K562 (cell line): ENCODE data around the gene AFAP1. TPM values are rescaled to one million over a fixed set of nuclear protein-coding genes. Genes with fewer than 3 reads are reported as not detected.
A peak's percentile ranks its signal among the peaks of the same experiment; 100 is the strongest.

Experiments
- ATAC-seq: fragments of 200-7000 bp; cut with Tn5 transposase; 3 replicates; pipeline ENCODE4 v1.9.1; 2020; ENCODE audit warnings: moderate library complexity
- BruUV-seq: library from RNA; stranded (reverse); fragments of 400-500 nt; replicated peaks from 2 replicates; lab custom pipeline; 2021; lab: Mats Ljungman, UMichigan
- CTCF ChIA-PET: fragments of 300-600 bp; formaldehyde crosslinking; extraction: SDS; loops from one replicate; lab custom pipeline; 2021; ENCODE audit warnings: low intra/inter-chr PET ratio; lab: Yijun Ruan, JAX
- POLR2A ChIA-PET: fragments of 300-600, 350-650 bp; sonication (Branson Sonifier 250); formaldehyde crosslinking; extraction: SDS; loops from one replicate; lab custom pipeline; 2021; ENCODE audit warnings: antibody characterized with exemption, inconsistent platforms; lab: Yijun Ruan, JAX
- DNase-seq, 4 experiments: peaks; one replicate each; pipeline versions ENCODE4 v3.0.0 to v3.0.0-alpha.2; 2011 to 2018; ENCODE audit warnings: low spot score in 3 of 4, mixed read lengths in 3 of 4; ENCODE audit errors: extremely low read depth in 1 of 4
- FAIRE-seq: peaks from 2 replicates; lab custom pipeline; 2011; peaks lifted over from hg19 to GRCh38; lab: Jason Lieb, UNC
- H2AFZ ChIP-seq: 2 replicates; pipeline ENCODE4 v1.6.0; 2011; ENCODE audit warnings: low read depth, low read length, control low read depth, inconsistent platforms
- H3K27ac ChIP-seq: fragments of 200-600 bp; 3 replicates; pipeline ENCODE4 v1.8.0; 2011; ENCODE audit warnings: low read depth, mild to moderate bottlenecking, control low read depth, inconsistent platforms, low read length, moderate library complexity, mixed read lengths; ENCODE audit errors: extremely low read depth
- H3K27me3 ChIP-seq, 2 experiments: fragments of 300-600 bp in 1 of 2; 2 replicates in 1 of 2; 3 replicates in 1 of 2; pipeline versions ENCODE4 v1.6.0 to v1.8.0; 2011; ENCODE audit warnings: inconsistent platforms in 2 of 2, low read length in 2 of 2, mild to moderate bottlenecking in 1 of 2, mixed read lengths in 1 of 2, moderate library complexity in 1 of 2; ENCODE audit not compliant: control insufficient read depth in 2 of 2, insufficient read depth in 2 of 2
- H3K36me3 ChIP-seq: fragments of 300-600 bp; 3 replicates; pipeline ENCODE4 v1.8.0; 2011; ENCODE audit warnings: mild to moderate bottlenecking, low read length, inconsistent platforms; ENCODE audit not compliant: control insufficient read depth, insufficient read depth
- H3K4me1 ChIP-seq, 2 experiments: fragments of 200-600 bp in 1 of 2; replicated peaks in 1 of 2; 2 replicates in 1 of 2; 3 replicates in 1 of 2; pipeline versions ENCODE4 v1.5.1 to v1.8.0; 2011; ENCODE audit warnings: inconsistent platforms in 2 of 2, low read length in 2 of 2, mild to moderate bottlenecking in 1 of 2, mixed read lengths in 1 of 2, moderate library complexity in 1 of 2; ENCODE audit not compliant: control insufficient read depth in 2 of 2, insufficient read depth in 2 of 2
- H3K4me2 ChIP-seq: 2 replicates; pipeline ENCODE4 v1.6.1; 2011; ENCODE audit warnings: low read length, control low read depth, inconsistent platforms, mixed read lengths; ENCODE audit not compliant: insufficient read depth
- H3K4me3 ChIP-seq: fragments of 200-600 bp; sonication (generic), shearing (Covaris generic); 2 replicates; pipeline ENCODE4 v1.5.1; 2016; ENCODE audit warnings: control low read depth, inconsistent platforms
- H3K79me2 ChIP-seq: fragments of 200-600 bp; 3 replicates; pipeline ENCODE4 v1.8.0; 2011; ENCODE audit warnings: low read length, inconsistent platforms; ENCODE audit not compliant: control insufficient read depth, insufficient read depth
- H3K9ac ChIP-seq, 2 experiments: 2 replicates each; pipeline versions ENCODE4 v1.6.0 to v1.6.1; 2011; ENCODE audit warnings: low read depth in 2 of 2, low read length in 2 of 2, control low read depth in 1 of 2, inconsistent platforms in 1 of 2, mild to moderate bottlenecking in 1 of 2, mixed read lengths in 1 of 2; ENCODE audit not compliant: insufficient read depth in 1 of 2
- H3K9me1 ChIP-seq: one replicate; pipeline ENCODE4 v1.6.0; 2011; ENCODE audit warnings: inconsistent platforms, mild to moderate bottlenecking, low read length, moderate library complexity; ENCODE audit not compliant: control insufficient read depth, insufficient read depth
- H3K9me3 ChIP-seq: replicated peaks from 2 replicates; pipeline ENCODE4 v1.5.1; 2011; ENCODE audit warnings: low read depth, low read length, inconsistent platforms; ENCODE audit not compliant: control insufficient read depth, insufficient read depth
- H4K20me1 ChIP-seq: replicated peaks from 2 replicates; pipeline ENCODE4 v1.6.1; 2011; ENCODE audit warnings: low read length, inconsistent platforms, mixed read lengths; ENCODE audit not compliant: control insufficient read depth, insufficient read depth
- CEBPG ChIP-seq, 3 experiments: fragments of 200-800 bp in 1 of 3; sonication (Bioruptor generic) in 1 of 3; sonication (generic) in 1 of 3; formaldehyde crosslinking in 1 of 3; IDR thresholded peaks in 2 of 3; conservative IDR thresholded peaks in 1 of 3; 2 replicates each; pipeline versions ENCODE4 v1.6.1 to v1.8.0; 2016 to 2022; ENCODE audit warnings: missing compliant biosample characterization in 2 of 3, missing genetic modification characterization in 2 of 3, mild to moderate bottlenecking in 1 of 3, missing genetic modification reagents in 1 of 3
- WGBS: fragments of 100-300 bp; shearing (Covaris generic); methylation state at CpG from one replicate; pipeline ENCODE4 v1.1.6; 2016; ENCODE audit warnings: low coverage, mixed read lengths; ENCODE audit not compliant: insufficient coverage; ENCODE audit errors: missing lambda C conversion rate; 5-methylcytosine and 5-hydroxymethylcytosine counted together
- in situ Hi-C: fragments of 300-500 bp; cut with MboI; formaldehyde crosslinking; loops from 4 replicates; pipeline ENCODE4 v1.15.0; 2018; ENCODE audit warnings: inconsistent platforms, mixed read lengths
- intact Hi-C: fragments of 100-400 bp; cut with micrococcal nuclease; formaldehyde crosslinking; loops from 2 replicates; pipeline ENCODE4 v1.14.2; 2022
- polyA plus RNA-seq, 8 experiments: library from polyadenylated mRNA; depleted of rRNA in 4 of 8; stranded (reverse) in 5 of 8; unstranded in 3 of 8; fragments of >200 nt; fragmentation: Nextera tagmentation in 2 of 8; fragmentation: Illumina TruSeq in 1 of 8; extraction: Ambion mirVana in 2 of 8; extraction: Trizol in 1 of 8; gene quantifications; 2 replicates each; pipeline versions ENCODE4 v1.2.1 to v1.2.3, GENCODE V29; 2011 to 2014; ENCODE audit warnings: inconsistent platforms in 1 of 8, missing spikeins in 1 of 8
- total RNA-seq, 7 experiments: library from RNA; depleted of rRNA in 6 of 7; stranded (reverse); fragments of >200 nt in 6 of 7; fragmentation: Illumina TruSeq in 2 of 7; extraction: Trizol in 2 of 7; gene quantifications; 2 replicates each; pipeline versions ENCODE4 v1.2.1 to v1.2.3, GENCODE V29; 2011 to 2021; ENCODE audit warnings: low replicate concordance in 1 of 7
- TF ChIP-seq, protein P1 (sequence below): fragments of 200-600 bp; sonication (generic); IDR thresholded peaks from one replicate; pipeline ENCODE4 v1.6.1; 2012; ENCODE audit warnings: mild to moderate bottlenecking, low read depth, low read length, inconsistent platforms

The AFAP1 gene
- total and polyA plus RNA-seq, 9 of the 15 experiments (the other 6 are each of a cell fraction or from before 2014, with no cell fraction given) = 0.07 to 0.42 (median 0.12) TPM; not detected in 1

DNA sequence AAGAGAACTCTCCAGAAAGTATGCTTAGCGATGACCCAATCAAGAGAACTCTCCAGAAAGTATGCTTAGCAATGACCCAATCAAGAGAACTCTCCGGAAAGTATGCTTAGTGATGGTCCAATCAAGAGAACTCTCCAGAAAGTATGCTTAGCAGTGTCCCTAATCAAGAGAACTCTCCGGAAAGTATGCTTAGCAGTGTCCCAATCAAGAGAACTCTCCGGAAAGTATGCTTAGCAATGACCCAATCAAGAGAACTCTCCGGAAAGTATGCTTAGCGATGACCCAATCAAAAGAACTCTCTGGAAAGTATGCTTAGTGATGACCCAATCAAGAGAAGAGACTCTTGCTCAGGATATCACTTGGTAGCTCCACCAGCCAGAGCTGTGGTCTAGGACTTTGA, 92.5 kb downstream of the AFAP1 start:
- ChIA-PET POLR2A (no interaction called here), CTCF (no interaction called here)
- Histone ChIP-seq H3K4me1 (no peaks in the 10 kb centered on the region), H2AFZ (no peak overlapping the region), H3K36me3 (no peaks in the 10 kb centered on the region), H3K4me2 (no peak overlapping the region), H4K20me1 (peaks cover 7% of the 10 kb centered on the region; the same call in 1 of the 2 replicates), H3K9me3 (no peaks in the 10 kb centered on the region), H3K27ac (no peak overlapping the region), H3K27me3 (peaks cover 3 to 44% of the 10 kb centered on the region in 2 experiments; a peak in 3 of 5 replicates), H3K79me2 (no peaks in the 10 kb centered on the region), H3K9ac (no peak overlapping the region), H3K4me3 (no peak overlapping the region), H3K9me1 (no peaks in the 10 kb centered on the region)
- no peak for ATAC-seq
- FAIRE-seq = peak; percentile 42
- intact Hi-C loops = no loop called here
- no TSS peak for BruUV-seq
- no peak for DNase-seq
- TF ChIP-seq CEBPG (CRISPR knock-in tag; IDR thresholded peaks at IDR 0.05) = no peak
- TF ChIP-seq CEBPG (tag; conservative IDR thresholded peaks at IDR 0.05 in 1 of 2, IDR thresholded peaks at IDR 0.05 in 1 of 2) = peak in 1 of 2 experiments; percentile 31; a peak in 1 of 4 replicates
- TF ChIP-seq, protein P1, sequence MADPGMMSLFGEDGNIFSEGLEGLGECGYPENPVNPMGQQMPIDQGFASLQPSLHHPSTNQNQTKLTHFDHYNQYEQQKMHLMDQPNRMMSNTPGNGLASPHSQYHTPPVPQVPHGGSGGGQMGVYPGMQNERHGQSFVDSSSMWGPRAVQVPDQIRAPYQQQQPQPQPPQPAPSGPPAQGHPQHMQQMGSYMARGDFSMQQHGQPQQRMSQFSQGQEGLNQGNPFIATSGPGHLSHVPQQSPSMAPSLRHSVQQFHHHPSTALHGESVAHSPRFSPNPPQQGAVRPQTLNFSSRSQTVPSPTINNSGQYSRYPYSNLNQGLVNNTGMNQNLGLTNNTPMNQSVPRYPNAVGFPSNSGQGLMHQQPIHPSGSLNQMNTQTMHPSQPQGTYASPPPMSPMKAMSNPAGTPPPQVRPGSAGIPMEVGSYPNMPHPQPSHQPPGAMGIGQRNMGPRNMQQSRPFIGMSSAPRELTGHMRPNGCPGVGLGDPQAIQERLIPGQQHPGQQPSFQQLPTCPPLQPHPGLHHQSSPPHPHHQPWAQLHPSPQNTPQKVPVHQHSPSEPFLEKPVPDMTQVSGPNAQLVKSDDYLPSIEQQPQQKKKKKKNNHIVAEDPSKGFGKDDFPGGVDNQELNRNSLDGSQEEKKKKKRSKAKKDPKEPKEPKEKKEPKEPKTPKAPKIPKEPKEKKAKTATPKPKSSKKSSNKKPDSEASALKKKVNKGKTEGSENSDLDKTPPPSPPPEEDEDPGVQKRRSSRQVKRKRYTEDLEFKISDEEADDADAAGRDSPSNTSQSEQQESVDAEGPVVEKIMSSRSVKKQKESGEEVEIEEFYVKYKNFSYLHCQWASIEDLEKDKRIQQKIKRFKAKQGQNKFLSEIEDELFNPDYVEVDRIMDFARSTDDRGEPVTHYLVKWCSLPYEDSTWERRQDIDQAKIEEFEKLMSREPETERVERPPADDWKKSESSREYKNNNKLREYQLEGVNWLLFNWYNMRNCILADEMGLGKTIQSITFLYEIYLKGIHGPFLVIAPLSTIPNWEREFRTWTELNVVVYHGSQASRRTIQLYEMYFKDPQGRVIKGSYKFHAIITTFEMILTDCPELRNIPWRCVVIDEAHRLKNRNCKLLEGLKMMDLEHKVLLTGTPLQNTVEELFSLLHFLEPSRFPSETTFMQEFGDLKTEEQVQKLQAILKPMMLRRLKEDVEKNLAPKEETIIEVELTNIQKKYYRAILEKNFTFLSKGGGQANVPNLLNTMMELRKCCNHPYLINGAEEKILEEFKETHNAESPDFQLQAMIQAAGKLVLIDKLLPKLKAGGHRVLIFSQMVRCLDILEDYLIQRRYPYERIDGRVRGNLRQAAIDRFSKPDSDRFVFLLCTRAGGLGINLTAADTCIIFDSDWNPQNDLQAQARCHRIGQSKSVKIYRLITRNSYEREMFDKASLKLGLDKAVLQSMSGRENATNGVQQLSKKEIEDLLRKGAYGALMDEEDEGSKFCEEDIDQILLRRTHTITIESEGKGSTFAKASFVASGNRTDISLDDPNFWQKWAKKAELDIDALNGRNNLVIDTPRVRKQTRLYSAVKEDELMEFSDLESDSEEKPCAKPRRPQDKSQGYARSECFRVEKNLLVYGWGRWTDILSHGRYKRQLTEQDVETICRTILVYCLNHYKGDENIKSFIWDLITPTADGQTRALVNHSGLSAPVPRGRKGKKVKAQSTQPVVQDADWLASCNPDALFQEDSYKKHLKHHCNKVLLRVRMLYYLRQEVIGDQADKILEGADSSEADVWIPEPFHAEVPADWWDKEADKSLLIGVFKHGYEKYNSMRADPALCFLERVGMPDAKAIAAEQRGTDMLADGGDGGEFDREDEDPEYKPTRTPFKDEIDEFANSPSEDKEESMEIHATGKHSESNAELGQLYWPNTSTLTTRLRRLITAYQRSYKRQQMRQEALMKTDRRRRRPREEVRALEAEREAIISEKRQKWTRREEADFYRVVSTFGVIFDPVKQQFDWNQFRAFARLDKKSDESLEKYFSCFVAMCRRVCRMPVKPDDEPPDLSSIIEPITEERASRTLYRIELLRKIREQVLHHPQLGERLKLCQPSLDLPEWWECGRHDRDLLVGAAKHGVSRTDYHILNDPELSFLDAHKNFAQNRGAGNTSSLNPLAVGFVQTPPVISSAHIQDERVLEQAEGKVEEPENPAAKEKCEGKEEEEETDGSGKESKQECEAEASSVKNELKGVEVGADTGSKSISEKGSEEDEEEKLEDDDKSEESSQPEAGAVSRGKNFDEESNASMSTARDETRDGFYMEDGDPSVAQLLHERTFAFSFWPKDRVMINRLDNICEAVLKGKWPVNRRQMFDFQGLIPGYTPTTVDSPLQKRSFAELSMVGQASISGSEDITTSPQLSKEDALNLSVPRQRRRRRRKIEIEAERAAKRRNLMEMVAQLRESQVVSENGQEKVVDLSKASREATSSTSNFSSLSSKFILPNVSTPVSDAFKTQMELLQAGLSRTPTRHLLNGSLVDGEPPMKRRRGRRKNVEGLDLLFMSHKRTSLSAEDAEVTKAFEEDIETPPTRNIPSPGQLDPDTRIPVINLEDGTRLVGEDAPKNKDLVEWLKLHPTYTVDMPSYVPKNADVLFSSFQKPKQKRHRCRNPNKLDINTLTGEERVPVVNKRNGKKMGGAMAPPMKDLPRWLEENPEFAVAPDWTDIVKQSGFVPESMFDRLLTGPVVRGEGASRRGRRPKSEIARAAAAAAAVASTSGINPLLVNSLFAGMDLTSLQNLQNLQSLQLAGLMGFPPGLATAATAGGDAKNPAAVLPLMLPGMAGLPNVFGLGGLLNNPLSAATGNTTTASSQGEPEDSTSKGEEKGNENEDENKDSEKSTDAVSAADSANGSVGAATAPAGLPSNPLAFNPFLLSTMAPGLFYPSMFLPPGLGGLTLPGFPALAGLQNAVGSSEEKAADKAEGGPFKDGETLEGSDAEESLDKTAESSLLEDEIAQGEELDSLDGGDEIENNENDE = no peak
- WGBS = 6% methylated on average over 6 of the region's 6 CpGs
- in situ Hi-C loops = no loop called here
